Measurements from ENCODE around the gene MOCOS.

GRCh38 chr18:36271153-36271552 is 83.9 kb downstream of the MOCOS start:
- TF ChIP-seq CTCF (IDR thresholded peaks at IDR 0.05; ENCODE audit: low read length) (no peak), EZH2 (IDR thresholded peaks at IDR 0.05; ENCODE audit: borderline replicate concordance, low read length) (no peak)

Measured in OCI-LY1 (cell line).